Measurements from ENCODE around the gene TNS4. TPM values are rescaled to one million over a fixed set of nuclear protein-coding genes. Genes with fewer than 3 reads are reported as not detected.
A peak's percentile ranks its signal among the peaks of the same experiment; 100 is the strongest.

The TNS4 gene
- total RNA-seq (2021; ENCODE audit: unreplicated experiment) (36.6 TPM), Bru-seq, nascent RNA (percentile 79 among the genes with signal in this experiment), BruChase-seq, experiment 1, labeled RNA remaining after a 6-hour chase (percentile 69 among the genes with signal in this experiment), BruChase-seq, experiment 2, labeled RNA remaining after a 2-hour chase (percentile 72 among the genes with signal in this experiment)
- polyA plus RNA-seq (2012), result 7.4 and 9.3 TPM in 2 replicates
- long read RNA-seq, full-length matches to known transcripts, result 1 of 11 reads
- long read RNA-seq, partial matches to known transcripts, result 6 of 11 reads
- long read RNA-seq, other reads (novel, unspliced or antisense), result 4 of 11 reads

GRCh38 chr17:40501499-40501911, at the start of gene TNS4:
Gene TNS4, minus strand, starts transcription at chr17:40501623. Its CDS starts 5,198 bp downstream, at chr17:40496425.
- H3K27ac ChIP-seq (ENCODE audit: low read depth, low read length), result peak within 1 kb of the TSS; percentile 41
- TF ChIP-seq POLR2AphosphoS5 (IDR thresholded peaks at IDR 0.05; ENCODE audit: low read depth, low read length) (peak; percentile 86), MAX (IDR thresholded peaks at IDR 0.05) (peak; percentile 94), FOSL1 (IDR thresholded peaks at IDR 0.05; ENCODE audit: low read depth) (no peak), TCF7L2 (IDR thresholded peaks at IDR 0.05; ENCODE audit: borderline replicate concordance, extremely low read depth, insufficient read depth, insufficient read length) (peak; percentile 59), ZBTB33 (IDR thresholded peaks at IDR 0.05; ENCODE audit: extremely low read depth, insufficient replicate concordance, low read length) (no peak), POLR2A (IDR thresholded peaks at IDR 0.05; ENCODE audit: borderline replicate concordance, extremely low read depth, insufficient read depth, insufficient read length) (peak; percentile 63), SIN3A (IDR thresholded peaks at IDR 0.05; ENCODE audit: low read depth) (peak; percentile 54; the same call in 1 of the 2 replicates)
- no peaks in the 10 kb centered on the region for H4K20me1 ChIP-seq (ENCODE audit: insufficient read depth)
- peak within 1 kb of the TSS; percentile 73 for H3K9ac ChIP-seq (ENCODE audit: low read length)
- H3K4me3 ChIP-seq (replicated peaks in 1 of 2; ENCODE audit: low read depth in 1 of 2, low read length in 2 of 2), result peak within 1 kb of the TSS; percentile 79 to 80
- peaks cover 27 to 55% of the 10 kb centered on the region in 2 experiments for H3K4me1 ChIP-seq (ENCODE audit: control insufficient read depth in 1 of 2, insufficient read depth in 2 of 2, low read length in 2 of 2)
- peak within 1 kb of the TSS; percentile 99 for H3K4me2 ChIP-seq (ENCODE audit: low read length)
- H3K36me3 ChIP-seq (ENCODE audit: control insufficient read depth in 1 of 2, insufficient read depth in 2 of 2, low read length in 2 of 2), result peaks cover under 1 to 5% of the 10 kb centered on the region in 2 experiments; a peak in 3 of 4 replicates
- no peaks in the 10 kb centered on the region for H3K9me3 ChIP-seq (ENCODE audit: control insufficient read depth in 1 of 2, insufficient read depth in 1 of 2, low read depth in 1 of 2, low read length in 2 of 2)
- intact Hi-C loops (cut with micrococcal nuclease), result no loop called here
- peak; percentile 91 for ATAC-seq
- CTCF ChIA-PET, result interaction anchor here (0.9 to 1.7 kb wide), 4 partner anchors 9 to 58 kb away, joined by 3 to 6 read pairs (median 4); no protein-coding TSS in a partner anchor
- H3K27me3 ChIP-seq (ENCODE audit: insufficient read depth, low read length), result no peaks in the 10 kb centered on the region
- RAD21 ChIA-PET (ENCODE audit: low non-redundant PET in 1 of 2, low total read pairs in 2 of 2, uncharacterized antibody in 2 of 2, unreplicated experiment in 2 of 2), result interaction anchor here (0.6 to 0.9 kb wide), 2 partner anchors 32 kb away, joined by 4 to 5 read pairs; no protein-coding TSS in a partner anchor
- no TSS peak for BruUV-seq (replicated peaks)
- H3K79me2 ChIP-seq (ENCODE audit: insufficient read depth, low read length), result peaks cover 43% of the 10 kb centered on the region
- DNase-seq (ENCODE audit: low read depth, low spot score), result peak; percentile 65
- H3K9me2 ChIP-seq (ENCODE audit: insufficient read depth), result no peaks in the 10 kb centered on the region
- POLR2A ChIA-PET, result interaction anchor here (0.7 to 2.5 kb wide), 16 partner anchors 8 to 127 kb away, joined by 3 to 11 read pairs (median 5); no protein-coding TSS in a partner anchor
- peak within 1 kb of the TSS; percentile 5 for H2AFZ ChIP-seq (ENCODE audit: low read depth, low read length, poor library complexity, severe bottlenecking)
